ENCODE results near the gene KIF2C.

The KIF2C gene

GRCh38 chr1:44775930-44776729, 36.5 kb downstream of the KIF2C start:
- no peak for TF ChIP-seq ZNF274 (IDR thresholded peaks at IDR 0.05; ENCODE audit: low read depth, low read length)
- peak overlapping the region; percentile 90 for H3K4me3 ChIP-seq (ENCODE audit: low read length)

- no peak for TF ChIP-seq ZNF274 (IDR thresholded peaks at IDR 0.05; ENCODE audit: low read depth, low read length)
- peak overlapping the region; percentile 90 for H3K4me3 ChIP-seq (ENCODE audit: low read length)
Measured at GRCh38 chr1:44776730-44777068, 37.1 kb downstream of the KIF2C start.

- no peak for TF ChIP-seq ZNF274 (IDR thresholded peaks at IDR 0.05; ENCODE audit: low read depth, low read length)
- peak overlapping the region; percentile 90 for H3K4me3 ChIP-seq (ENCODE audit: low read length)
Measured at GRCh38 chr1:44777547-44777946, 37.9 kb downstream of the KIF2C start.

DNA sequence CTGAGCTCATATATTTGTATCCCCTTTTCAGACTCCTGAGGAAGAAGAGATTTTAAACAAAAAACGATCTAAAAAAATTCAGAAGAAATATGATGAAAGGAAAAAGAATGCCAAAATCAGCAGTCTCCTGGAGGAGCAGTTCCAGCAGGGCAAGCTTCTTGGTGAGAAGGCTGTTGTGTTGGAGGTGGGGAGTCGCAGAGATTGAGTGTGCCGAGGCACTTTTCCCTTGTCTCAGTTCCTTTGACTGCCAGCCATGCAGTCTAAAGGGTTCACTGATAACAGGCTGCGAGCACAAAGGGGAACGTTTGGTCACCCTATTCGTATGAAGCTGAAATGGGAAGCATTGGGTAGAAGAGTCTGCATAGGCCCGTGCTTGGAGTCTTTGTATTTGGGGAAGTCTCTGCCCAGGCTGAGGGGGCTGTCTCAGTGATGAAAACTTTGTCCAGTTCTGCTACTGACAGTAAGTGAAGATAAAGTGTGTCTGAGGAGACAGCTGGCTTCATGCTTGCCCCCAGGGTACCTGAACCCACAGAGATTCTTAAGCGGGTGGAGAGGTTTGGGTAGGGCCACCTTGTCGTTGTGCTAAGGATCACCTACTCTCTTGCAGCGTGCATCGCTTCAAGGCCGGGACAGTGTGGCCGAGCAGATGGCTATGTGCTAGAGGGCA, 38.5 kb downstream of the KIF2C start:
- TF ChIP-seq ZNF274 (IDR thresholded peaks at IDR 0.05; ENCODE audit: low read depth, low read length) = no peak
- peak overlapping the region; percentile 27; the same call in 1 of the 2 replicates for H3K4me3 ChIP-seq (ENCODE audit: low read length)

GRCh38 chr1:44778705-44779576, 39.3 kb downstream of the KIF2C start:
- no peak for TF ChIP-seq ZNF274 (IDR thresholded peaks at IDR 0.05; ENCODE audit: low read depth, low read length)
- no peak overlapping the region for H3K4me3 ChIP-seq (ENCODE audit: low read length)

- no peak for TF ChIP-seq ZNF274 (IDR thresholded peaks at IDR 0.05; ENCODE audit: low read depth, low read length)
- H3K4me3 ChIP-seq (ENCODE audit: low read length) = no peak overlapping the region
Measured at GRCh38 chr1:44780583-44781121, 41.0 kb downstream of the KIF2C start.

DNA sequence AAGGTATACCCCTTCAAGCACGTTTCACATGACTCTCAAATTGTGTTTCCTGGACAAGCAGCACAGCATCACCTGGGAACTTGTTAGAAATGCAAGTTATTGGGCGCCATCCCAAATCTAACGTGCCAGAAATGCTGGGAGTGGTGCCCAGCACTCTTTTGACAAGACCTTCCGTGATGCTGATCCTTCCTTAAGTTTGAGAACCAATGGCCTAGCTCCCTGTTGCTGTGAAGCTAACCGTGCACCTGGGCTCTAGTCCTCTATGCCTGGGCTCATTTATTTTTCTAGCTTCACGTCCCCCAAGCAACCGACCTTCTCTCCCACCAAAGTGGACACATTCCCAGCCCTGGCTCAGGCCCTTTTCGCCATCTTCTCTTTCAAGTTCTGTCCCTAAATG, 44.1 kb downstream of the KIF2C start:
- no peak for TF ChIP-seq ZNF274 (IDR thresholded peaks at IDR 0.05; ENCODE audit: low read depth, low read length)
- peak overlapping the region; percentile 21; the same call in 1 of the 2 replicates for H3K4me3 ChIP-seq (ENCODE audit: low read length)

DNA sequence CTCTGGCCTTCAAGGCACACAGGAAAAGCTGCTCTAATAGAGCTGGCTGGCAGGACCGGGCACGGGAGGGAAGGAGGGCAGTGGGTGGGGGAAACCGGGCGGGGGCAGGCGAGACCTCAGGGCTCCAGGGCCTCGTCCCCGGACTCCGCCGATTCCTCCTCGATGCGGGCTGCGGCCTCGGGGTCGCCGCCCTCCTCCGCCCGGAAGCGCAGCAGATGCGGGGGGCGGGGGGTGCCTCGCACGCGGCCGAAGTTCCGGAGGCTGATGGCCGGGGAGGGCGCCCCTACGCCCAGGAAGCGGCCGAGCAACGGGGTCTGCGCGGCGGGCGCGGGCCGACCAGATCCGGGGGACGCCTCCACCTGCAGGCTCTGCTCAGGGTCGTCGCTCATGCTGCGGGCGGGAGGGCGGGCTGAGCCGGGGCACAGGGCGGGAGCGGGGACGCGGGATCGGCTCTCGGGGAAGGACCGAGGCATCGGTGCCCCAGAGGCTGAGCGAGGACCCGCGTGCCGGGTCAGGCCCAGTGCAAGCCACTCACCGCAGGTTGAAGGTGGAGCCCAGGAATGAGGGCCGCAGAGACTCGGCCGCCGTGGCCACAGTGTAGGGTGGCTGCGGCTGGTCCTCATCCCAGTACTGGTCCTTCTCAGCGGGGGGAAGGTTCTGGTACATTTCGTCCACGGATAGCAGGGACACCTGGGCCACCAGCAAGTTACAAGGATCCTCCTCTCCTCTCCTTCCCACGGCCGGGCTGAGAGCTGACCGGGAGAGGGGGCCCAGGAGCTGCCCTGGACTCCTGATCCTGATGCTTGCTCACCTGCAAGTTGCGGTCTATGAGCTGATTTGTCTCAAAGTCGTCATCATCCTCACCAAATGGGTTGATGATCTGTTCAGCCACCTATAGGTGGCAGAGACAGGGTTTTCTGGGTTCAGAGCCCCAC, 44.7 kb downstream of the KIF2C start:
- H3K4me3 ChIP-seq (ENCODE audit: low read length) = peak overlapping the region; percentile 21; the same call in 1 of the 2 replicates
- TF ChIP-seq ZNF274 (IDR thresholded peaks at IDR 0.05; ENCODE audit: low read depth, low read length) = no peak

DNA sequence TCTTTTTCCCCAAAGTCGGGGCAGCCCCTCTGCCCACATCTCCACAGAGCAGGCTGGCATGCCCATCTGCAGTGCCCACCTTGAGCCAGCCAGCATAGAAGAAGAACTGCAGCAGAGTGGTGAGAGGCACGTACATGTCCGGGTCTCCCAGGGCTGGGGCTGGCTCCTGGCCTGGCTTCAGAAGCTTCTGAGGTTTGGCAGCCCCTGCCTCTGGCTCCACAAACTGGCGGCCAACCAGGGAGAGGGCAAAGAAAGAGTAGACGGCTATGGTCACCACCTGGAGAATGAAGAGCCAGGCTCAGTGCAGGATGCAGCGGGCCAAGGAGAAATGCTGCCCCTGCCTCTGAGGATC, 45.4 kb downstream of the KIF2C start:
- no peak overlapping the region for H3K4me3 ChIP-seq (ENCODE audit: low read length)

DNA sequence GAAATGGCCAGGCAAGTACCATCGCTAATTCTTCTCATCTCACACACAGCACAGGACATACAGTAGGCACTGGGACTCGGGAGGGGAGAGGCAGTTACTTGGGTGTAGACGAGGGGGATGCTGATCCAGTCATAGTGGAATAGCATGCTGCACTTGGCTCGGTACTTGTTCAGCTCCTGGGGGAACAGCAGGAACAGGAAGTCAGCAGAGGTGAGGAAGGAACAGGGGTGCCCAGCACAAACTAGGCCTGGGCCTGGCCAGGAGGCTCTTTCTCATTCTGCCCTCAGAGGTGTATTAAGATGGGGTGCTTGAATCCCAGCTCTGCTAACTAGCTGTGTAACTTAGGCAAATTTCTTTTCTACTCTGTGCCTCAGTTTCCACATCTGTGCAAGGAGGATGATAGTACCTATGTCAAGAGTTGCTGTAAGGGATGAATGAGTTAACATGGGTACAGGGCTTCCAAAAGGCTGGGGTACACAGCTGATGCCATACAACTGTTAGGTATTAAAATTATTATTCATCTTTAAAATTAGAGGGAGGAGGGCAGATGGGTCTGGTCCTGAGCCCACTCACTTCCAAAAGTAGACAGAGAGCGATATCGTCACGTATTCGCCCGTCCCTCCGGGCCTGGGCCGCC, 46.0 kb downstream of the KIF2C start:
- peak overlapping the region; percentile 4; the same call in 1 of the 2 replicates for H3K4me3 ChIP-seq (ENCODE audit: low read length)
- no peak for TF ChIP-seq ZNF274 (IDR thresholded peaks at IDR 0.05; ENCODE audit: low read depth, low read length)

More for the DNA sequence above, 45.4 kb downstream of the KIF2C start:
- TF ChIP-seq ZNF274 (IDR thresholded peaks at IDR 0.05; ENCODE audit: low read depth, low read length) = no peak

- peak overlapping the region; percentile 4; the same call in 1 of the 2 replicates for H3K4me3 ChIP-seq (ENCODE audit: low read length)
Measured at GRCh38 chr1:44786138-44786840, 46.7 kb downstream of the KIF2C start.

GRCh38 chr1:44786841-44787426, 47.3 kb downstream of the KIF2C start:
- TF ChIP-seq ZNF274 (IDR thresholded peaks at IDR 0.05; ENCODE audit: low read depth, low read length) = no peak
- H3K4me3 ChIP-seq (ENCODE audit: low read length) = no peak overlapping the region

More at GRCh38 chr1:44786138-44786840, 46.7 kb downstream of the KIF2C start:
- no peak for TF ChIP-seq ZNF274 (IDR thresholded peaks at IDR 0.05; ENCODE audit: low read depth, low read length)

All from GM08714 (cell line).